H1 (cell line): ENCODE results near the gene BAG1. TPM values are rescaled to one million over a fixed set of nuclear protein-coding genes. Genes with fewer than 3 reads are reported as not detected.

Experiments
- ASH2L ChIP-seq: fragments of 200-600, 300-600 bp; sonication (generic); IDR thresholded peaks from one replicate; pipeline ENCODE4 v1.7.1; 2017; ENCODE audit warnings: low read length
- ATF2 ChIP-seq: IDR thresholded peaks from 2 replicates; pipeline ENCODE4 v1.6.1; 2012; ENCODE audit warnings: low read length, inconsistent platforms
- CHD2 ChIP-seq: IDR thresholded peaks from 2 replicates; pipeline ENCODE4 v1.6.1; 2012; ENCODE audit warnings: low read length, improper control_type of control experiment
- JUN ChIP-seq: IDR thresholded peaks from 2 replicates; pipeline ENCODE4 v1.6.1; 2011; ENCODE audit warnings: low read depth, mild to moderate bottlenecking, improper control_type of control experiment, low read length
- JUND ChIP-seq: IDR thresholded peaks from 2 replicates; pipeline ENCODE4 v1.6.1; 2011; ENCODE audit warnings: mild to moderate bottlenecking, improper control_type of control experiment, low read length
- POLR2A ChIP-seq, 2 experiments: IDR thresholded peaks; 1 replicate in 1 of 2; 2 replicates in 1 of 2; pipeline ENCODE4 v1.6.1; 2011; ENCODE audit warnings: low read depth in 2 of 2, low read length in 2 of 2, mild to moderate bottlenecking in 2 of 2; ENCODE audit errors: control extremely low read depth in 1 of 2
- RBBP5 ChIP-seq: IDR thresholded peaks from 2 replicates; pipeline ENCODE4 v1.7.1; 2012; ENCODE audit warnings: low read depth, mild to moderate bottlenecking, inconsistent platforms, low read length, moderate library complexity, borderline replicate concordance
- RFX5 ChIP-seq: IDR thresholded peaks from 2 replicates; pipeline ENCODE4 v1.6.1; 2011; ENCODE audit warnings: low read depth, low read length, improper control_type of control experiment, borderline replicate concordance
- RNF2 ChIP-seq: fragments of 200-900, 300-1000 bp; sonication (generic); IDR thresholded peaks from 2 replicates; pipeline ENCODE4 v1.7.1; 2016; ENCODE audit warnings: borderline replicate concordance, low read depth, mild to moderate bottlenecking, antibody characterized with exemption, low read length; ENCODE audit not compliant: poor library complexity, severe bottlenecking; ENCODE audit errors: missing control alignments
- SP4 ChIP-seq: IDR thresholded peaks from 2 replicates; pipeline ENCODE4 v1.6.1; 2012; ENCODE audit warnings: low read length, inconsistent platforms
- TBP ChIP-seq: IDR thresholded peaks from 2 replicates; pipeline ENCODE4 v1.6.1; 2011; ENCODE audit warnings: low read depth, low read length, improper control_type of control experiment
- USF2 ChIP-seq: IDR thresholded peaks from 2 replicates; pipeline ENCODE4 v1.6.1; 2011; ENCODE audit warnings: low read length, improper control_type of control experiment
- polyA plus RNA-seq, 7 experiments: library from polyadenylated mRNA; depleted of rRNA in 3 of 7; stranded (reverse) in 5 of 7; unstranded in 2 of 7; fragments of >200 nt in 5 of 7; fragments of 200-250 nt in 2 of 7; gene quantifications; 1 replicate in 5 of 7; 2 replicates in 1 of 7; 4 replicates in 1 of 7; pipeline versions ENCODE4 v1.2.1 to v1.2.3, GENCODE V29; 2011 to 2013; ENCODE audit warnings: missing spikeins in 2 of 7, mixed read lengths in 2 of 7
- total RNA-seq: library from RNA; stranded (reverse); fragmentation: NEBNext Ultra II Directional; extraction: Animal tissue kit (Norgen Biotek cat#: 25700); gene quantifications from 2 replicates; pipeline ENCODE4 v1.2.1, GENCODE V29; 2021

BAG1 gene
- total and polyA plus RNA-seq, 2 of the 8 experiments (the other 6 are each of a cell fraction or from before 2014, with no cell fraction given), result 14.7 to 59.8 TPM

GRCh38 chr9:33225319-33226147 lies 39.0 kb downstream of the BAG1 start (continued):
- TF ChIP-seq USF2 (no peak), JUN (no peak), RFX5 (no peak), ASH2L (no peak), SP4 (no peak), JUND (0 out of 2 replicates have a peak, but pooled peaks have one; percentile 34), RBBP5 (no peak), TBP (no peak), RNF2 (no peak), POLR2A (IDR thresholded peaks at IDR 0.05; ENCODE audit: control extremely low read depth in 1 of 2, low read depth in 2 of 2, low read length in 2 of 2) (no peak), ATF2 (no peak), CHD2 (no peak)
